Activated CD4-positive, alpha-beta T cell treated with anti-CD3 and anti-CD28 coated beads for 1 hour (primary cell): Measurements from ENCODE around the gene PCNX1.

Experiments used
- DNase-seq: peaks from one replicate; pipeline ENCODE4 v3.0.0-alpha.2; 2020

The PCNX1 gene

GRCh38 chr14:70889555-70889954, 17.7 kb upstream of the PCNX1 start:
- no peak for DNase-seq

GRCh38 chr14:70890826-70891659, 16.2 kb upstream of the PCNX1 start:
- DNase-seq: no peak

GRCh38 chr14:70891737-70892136, 15.5 kb upstream of the PCNX1 start:
- DNase-seq: no peak

- no peak for DNase-seq
Measured at GRCh38 chr14:70893062-70893845, 14.0 kb upstream of the PCNX1 start.

GRCh38 chr14:70893858-70894291, 13.4 kb upstream of the PCNX1 start:
- DNase-seq: no peak

- no peak for DNase-seq
Measured at GRCh38 chr14:70894868-70895267, 12.4 kb upstream of the PCNX1 start.

GRCh38 chr14:70896317-70896716, 10.9 kb upstream of the PCNX1 start:
- no peak for DNase-seq

GRCh38 chr14:70896981-70897380, 10.3 kb upstream of the PCNX1 start:
- no peak for DNase-seq

GRCh38 chr14:70897464-70897863, 9.8 kb upstream of the PCNX1 start:
- DNase-seq: no peak

- DNase-seq: no peak
Measured at GRCh38 chr14:70898111-70898745, 9.0 kb upstream of the PCNX1 start.

GRCh38 chr14:70901269-70901668, 6.0 kb upstream of the PCNX1 start:
- DNase-seq: no peak

GRCh38 chr14:70902184-70902583, 5.1 kb upstream of the PCNX1 start:
- DNase-seq: no peak

- DNase-seq: no peak
Measured at GRCh38 chr14:70904373-70904772, 2.9 kb upstream of the PCNX1 start.

- DNase-seq: no peak
Measured at GRCh38 chr14:70905301-70905700, 2.0 kb upstream of the PCNX1 start.

- DNase-seq: no peak
Measured at GRCh38 chr14:70906793-70907175, 475 bp upstream of the PCNX1 start.

- peak; percentile 31 for DNase-seq
Measured at GRCh38 chr14:70907996-70908934, 1.0 kb downstream of the PCNX1 start.

GRCh38 chr14:70908935-70909641, 1.8 kb downstream of the PCNX1 start:
- no peak for DNase-seq

- DNase-seq: no peak
Measured at GRCh38 chr14:70909733-70910614, 2.7 kb downstream of the PCNX1 start.

GRCh38 chr14:70915415-70915814, 8.2 kb downstream of the PCNX1 start:
- DNase-seq: no peak

GRCh38 chr14:70916300-70916699, 9.0 kb downstream of the PCNX1 start:
- DNase-seq: no peak

GRCh38 chr14:70916799-70917198, 9.5 kb downstream of the PCNX1 start:
- DNase-seq: no peak
